Parathyroid adenoma (tissue), 2 donors: Measurements from ENCODE around the gene C21orf91.

Source experiments
- H2AFZ ChIP-seq: fragments of 300-600 bp; sonication (generic); one replicate; pipeline ENCODE4 v1.7.0; 2017; ENCODE audit warnings: antibody characterized with exemption, mild to moderate bottlenecking
- H3K27ac ChIP-seq: fragments of 300-600 bp; sonication (generic); one replicate; pipeline ENCODE4 v1.7.0; 2017
- H3K27me3 ChIP-seq: fragments of 300-600 bp; sonication (generic); one replicate; pipeline ENCODE4 v1.7.0; 2017; ENCODE audit warnings: low read length; ENCODE audit not compliant: control insufficient read depth, insufficient read depth
- H3K36me3 ChIP-seq: fragments of 300-600 bp; sonication (generic); one replicate; pipeline ENCODE4 v1.7.0; 2017; ENCODE audit warnings: low read length; ENCODE audit not compliant: control insufficient read depth, insufficient read depth
- H3K4me1 ChIP-seq: fragments of 300-600 bp; sonication (generic); one replicate; pipeline ENCODE4 v1.7.0; 2017; ENCODE audit warnings: control low read depth
- H3K4me2 ChIP-seq: fragments of 300-600 bp; sonication (generic); one replicate; pipeline ENCODE4 v1.7.0; 2017; ENCODE audit warnings: low read length
- H3K4me3 ChIP-seq: fragments of 300-600 bp; sonication (generic); one replicate; pipeline ENCODE4 v1.7.0; 2017; ENCODE audit warnings: low read depth, low read length
- H3K79me2 ChIP-seq: fragments of 300-600 bp; sonication (generic); one replicate; pipeline ENCODE4 v1.7.0; 2017; ENCODE audit warnings: control low read depth
- H3K9ac ChIP-seq: fragments of 300-600 bp; sonication (generic); one replicate; pipeline ENCODE4 v1.7.0; 2017; ENCODE audit warnings: mild to moderate bottlenecking
- H3K9me3 ChIP-seq: fragments of 300-600 bp; sonication (generic); one replicate; pipeline ENCODE4 v1.7.0; 2017; ENCODE audit warnings: low read length; ENCODE audit not compliant: control insufficient read depth
- CTCF ChIP-seq: fragments of 300-600 bp; sonication (generic); IDR thresholded peaks from one replicate; pipeline ENCODE4 v1.7.0; 2017; ENCODE audit warnings: antibody characterized with exemption, mild to moderate bottlenecking
- donor health status: primary hyperparathyroidism.

The C21orf91 gene

GRCh38 chr21:17742940-17743592 lies 76.1 kb downstream of the C21orf91 start:
- no peak overlapping the region for H2AFZ ChIP-seq
- H3K36me3 ChIP-seq = no peaks in the 10 kb centered on the region
- no peak for TF ChIP-seq CTCF
- H3K4me2 ChIP-seq = no peak overlapping the region
- H3K27ac ChIP-seq = no peak overlapping the region
- H3K4me1 ChIP-seq = no peaks in the 10 kb centered on the region
- no peaks in the 10 kb centered on the region for H3K79me2 ChIP-seq
- no peak overlapping the region for H3K9ac ChIP-seq
- no peaks in the 10 kb centered on the region for H3K9me3 ChIP-seq
- no peak overlapping the region for H3K4me3 ChIP-seq
- no peaks in the 10 kb centered on the region for H3K27me3 ChIP-seq

GRCh38 chr21:17742181-17742580 lies 77.0 kb downstream of the C21orf91 start:
- Histone ChIP-seq H2AFZ (no peak overlapping the region), H3K9me3 (no peaks in the 10 kb centered on the region), H3K36me3 (no peaks in the 10 kb centered on the region), H3K9ac (no peak overlapping the region), H3K4me1 (no peaks in the 10 kb centered on the region), H3K4me2 (no peak overlapping the region), H3K4me3 (no peak overlapping the region), H3K27ac (no peak overlapping the region), H3K27me3 (no peaks in the 10 kb centered on the region), H3K79me2 (no peaks in the 10 kb centered on the region)
- TF ChIP-seq CTCF = no peak
